ENCODE data around the gene CLCN7.
"Not testable (repeated sequence)": the region's sequence is repeated elsewhere in the genome, so short reads cannot be mapped to it uniquely, and the experiment has no call there.

Gene CLCN7

GRCh38 chr16:1445518-1446203 is 29.2 kb downstream of the CLCN7 start:
- no peak for DNase-seq (ENCODE audit: low read depth in 2 of 2)

GRCh38 chr16:1444730-1445517 is 29.9 kb downstream of the CLCN7 start:
- no peak for DNase-seq (ENCODE audit: low read depth in 2 of 2)

- DNase-seq (ENCODE audit: low read depth in 2 of 2): no peak
These were observed 30.7 kb downstream of the CLCN7 start, which contains the start of gene CCDC154 for GRCh38 chr16:1443980-1444729. TSS of gene CCDC154 (minus strand) at chr16:1444556. CDS start at chr16:1444322, 234 bp downstream.

GRCh38 chr16:1443403-1443973 is 31.3 kb downstream of the CLCN7 start:
- DNase-seq (ENCODE audit: low read depth in 2 of 2): no peak

GRCh38 chr16:1442697-1443096 is 32.1 kb downstream of the CLCN7 start:
- DNase-seq (ENCODE audit: low read depth in 2 of 2): no peak

GRCh38 chr16:1441391-1441829 is 33.4 kb downstream of the CLCN7 start:
- DNase-seq (ENCODE audit: low read depth in 2 of 2): no peak

- DNase-seq (ENCODE audit: low read depth in 2 of 2): not testable (repeated sequence)
These were observed 35.1 kb downstream of the CLCN7 start for GRCh38 chr16:1439699-1440074.

- DNase-seq (ENCODE audit: low read depth in 2 of 2): no peak
These were observed 35.6 kb downstream of the CLCN7 start for GRCh38 chr16:1439058-1439698.

GRCh38 chr16:1438229-1439057 is 36.4 kb downstream of the CLCN7 start:
- no peak for DNase-seq (ENCODE audit: low read depth in 2 of 2)

GRCh38 chr16:1437606-1438005 is 37.2 kb downstream of the CLCN7 start:
- no peak for DNase-seq (ENCODE audit: low read depth in 2 of 2)

GRCh38 chr16:1436731-1437355 is 38.0 kb downstream of the CLCN7 start:
- DNase-seq (ENCODE audit: low read depth in 2 of 2): no peak

GRCh38 chr16:1435921-1436697 is 38.7 kb downstream of the CLCN7 start:
- no peak for DNase-seq (ENCODE audit: low read depth in 2 of 2)

- DNase-seq (ENCODE audit: low read depth in 2 of 2): no peak
These were observed 39.9 kb downstream of the CLCN7 start for GRCh38 chr16:1434644-1435592.

- DNase-seq (ENCODE audit: low read depth in 2 of 2): no peak
These were observed 41.1 kb downstream of the CLCN7 start for GRCh38 chr16:1433756-1434155.

- DNase-seq (ENCODE audit: low read depth in 2 of 2): no peak
These were observed 41.6 kb downstream of the CLCN7 start for GRCh38 chr16:1433263-1433560.

- DNase-seq (ENCODE audit: low read depth in 2 of 2): no peak
These were observed 42.2 kb downstream of the CLCN7 start for GRCh38 chr16:1432388-1433262.

- DNase-seq (ENCODE audit: low read depth in 2 of 2): no peak
These were observed 43.1 kb downstream of the CLCN7 start for GRCh38 chr16:1431497-1432270.
